PC-3 (cell line): Measurements from ENCODE around the gene VDAC1.

ENCODE experiments used
- CTCF ChIP-seq: fragments of 300-600 bp; sonication (generic); conservative IDR thresholded peaks from 2 replicates; pipeline ENCODE4 v1.5.1; 2017; ENCODE audit warnings: antibody characterized with exemption, low read depth, mild to moderate bottlenecking, low read length
- EZH2 ChIP-seq: fragments of 300-600 bp; sonication (generic); IDR thresholded peaks from one replicate; pipeline ENCODE4 v1.6.1; 2017; ENCODE audit warnings: antibody characterized with exemption, mild to moderate bottlenecking, low read length; ENCODE audit not compliant: unreplicated experiment
- EZH2phosphoT487 ChIP-seq: fragments of 300-600 bp; sonication (generic); IDR thresholded peaks from 2 replicates; pipeline ENCODE4 v1.6.1; 2018; ENCODE audit warnings: mild to moderate bottlenecking, antibody characterized with exemption, low read length, borderline replicate concordance

- no peak for TF ChIP-seq CTCF
- TF ChIP-seq EZH2phosphoT487: no peak
- TF ChIP-seq EZH2: no peak
Measured at GRCh38 chr5:133970325-133970909, 34.4 kb downstream of the VDAC1 start.
